A673 (cell line): ENCODE measurements around the gene TAF1L. TPM values are rescaled to one million over a fixed set of nuclear protein-coding genes. Genes with fewer than 3 reads are reported as not detected.

Experiments
- BruUV-seq: library from RNA; stranded (reverse); fragments of 400-500 nt; replicated peaks from 2 replicates; lab custom pipeline; 2021; lab: Mats Ljungman, UMichigan
- CTCF ChIA-PET: fragments of 300-600 bp; sonication (Branson Sonifier 250); formaldehyde crosslinking; loops from one replicate; lab custom pipeline; 2022; ENCODE audit warnings: antibody characterized with exemption; lab: Charles Lee
- POLR2A ChIA-PET: fragments of 300-600 bp; sonication (Branson Sonifier 250); formaldehyde crosslinking; loops from one replicate; lab custom pipeline; 2022; ENCODE audit warnings: antibody characterized with exemption; ENCODE audit not compliant: low non-redundant PET; lab: Charles Lee
- DNase-seq: peaks from one replicate; pipeline ENCODE4 v3.0.0-alpha.2; 2015; ENCODE audit warnings: low spot score
- H3K27ac ChIP-seq: fragments of 200-600 bp; sonication (generic); 2 replicates; pipeline ENCODE4 v1.5.1; 2016; ENCODE audit warnings: mixed run types, low read depth, mild to moderate bottlenecking, mixed read lengths, antibody characterized with exemption, low read length; ENCODE audit not compliant: poor library complexity, severe bottlenecking
- H3K27me3 ChIP-seq: fragments of 200-600 bp; sonication (generic); replicated peaks from 2 replicates; pipeline ENCODE4 v1.6.1; 2017; ENCODE audit warnings: mixed run types, low read depth, mild to moderate bottlenecking, mixed read lengths, antibody characterized with exemption, low read length; ENCODE audit not compliant: insufficient read depth, poor library complexity
- H3K36me3 ChIP-seq: fragments of 200-600 bp; sonication (generic); 2 replicates; pipeline ENCODE4 v1.6.1; 2016; ENCODE audit warnings: mixed run types, mild to moderate bottlenecking, mixed read lengths, antibody characterized with exemption, low read length; ENCODE audit not compliant: insufficient read depth, poor library complexity, severe bottlenecking
- H3K4me1 ChIP-seq: fragments of 200-600 bp; sonication (generic); 2 replicates; pipeline ENCODE4 v1.6.1; 2017; ENCODE audit warnings: mixed run types, mild to moderate bottlenecking, mixed read lengths, antibody characterized with exemption, low read length; ENCODE audit not compliant: insufficient read depth, poor library complexity, severe bottlenecking
- H3K4me3 ChIP-seq: fragments of 200-600 bp; sonication (generic); 2 replicates; pipeline ENCODE4 v1.5.1; 2016; ENCODE audit warnings: low read depth, mixed run types, mild to moderate bottlenecking, mixed read lengths, low read length; ENCODE audit not compliant: poor library complexity, severe bottlenecking
- H3K9me3 ChIP-seq: fragments of 200-600 bp; sonication (generic); 2 replicates; pipeline ENCODE4 v1.6.1; 2016; ENCODE audit warnings: mixed run types, low read depth, mild to moderate bottlenecking, mixed read lengths, antibody characterized with exemption, low read length; ENCODE audit not compliant: poor library complexity, severe bottlenecking
- EZH2 ChIP-seq: fragments of 200-600 bp; sonication (generic); IDR thresholded peaks from 2 replicates; pipeline ENCODE4 v1.6.1; 2017; ENCODE audit warnings: borderline replicate concordance, low read depth, mild to moderate bottlenecking, mixed read lengths, antibody characterized with exemption, low read length; ENCODE audit not compliant: poor library complexity, severe bottlenecking
- intact Hi-C: fragments of 100-400 bp; cut with micrococcal nuclease; formaldehyde crosslinking; loops from one replicate; pipeline ENCODE4 v1.10.0; 2022; ENCODE audit not compliant: unreplicated experiment
- total RNA-seq: library from RNA; stranded (reverse); gene quantifications from 2 replicates; pipeline ENCODE4 v1.2.3, GENCODE V29; 2021
- TF ChIP-seq, protein P1 (sequence below): fragments of 300-800, 200-600 bp; sonication (generic); conservative IDR thresholded peaks from 2 replicates; pipeline ENCODE4 v1.5.1; 2017; ENCODE audit warnings: low read depth, mild to moderate bottlenecking, antibody characterized with exemption, low read length, moderate library complexity, mixed read lengths

The TAF1L gene
- total RNA-seq, 1 experiment from 2014 or later, result not detected

- ChIA-PET POLR2A (no interaction called here), CTCF (interaction anchor here (0.6 to 4.5 kb wide), 10 partner anchors 24 to 519 kb away, joined by 3 to 79 read pairs (median 3); no protein-coding TSS in a partner anchor)
- H3K36me3 ChIP-seq, result no peaks in the 10 kb centered on the region
- H3K27me3 ChIP-seq, result no peaks in the 10 kb centered on the region
- H3K4me1 ChIP-seq, result no peaks in the 10 kb centered on the region
- H3K27ac ChIP-seq, result no peak overlapping the region
- TF ChIP-seq, protein P1, sequence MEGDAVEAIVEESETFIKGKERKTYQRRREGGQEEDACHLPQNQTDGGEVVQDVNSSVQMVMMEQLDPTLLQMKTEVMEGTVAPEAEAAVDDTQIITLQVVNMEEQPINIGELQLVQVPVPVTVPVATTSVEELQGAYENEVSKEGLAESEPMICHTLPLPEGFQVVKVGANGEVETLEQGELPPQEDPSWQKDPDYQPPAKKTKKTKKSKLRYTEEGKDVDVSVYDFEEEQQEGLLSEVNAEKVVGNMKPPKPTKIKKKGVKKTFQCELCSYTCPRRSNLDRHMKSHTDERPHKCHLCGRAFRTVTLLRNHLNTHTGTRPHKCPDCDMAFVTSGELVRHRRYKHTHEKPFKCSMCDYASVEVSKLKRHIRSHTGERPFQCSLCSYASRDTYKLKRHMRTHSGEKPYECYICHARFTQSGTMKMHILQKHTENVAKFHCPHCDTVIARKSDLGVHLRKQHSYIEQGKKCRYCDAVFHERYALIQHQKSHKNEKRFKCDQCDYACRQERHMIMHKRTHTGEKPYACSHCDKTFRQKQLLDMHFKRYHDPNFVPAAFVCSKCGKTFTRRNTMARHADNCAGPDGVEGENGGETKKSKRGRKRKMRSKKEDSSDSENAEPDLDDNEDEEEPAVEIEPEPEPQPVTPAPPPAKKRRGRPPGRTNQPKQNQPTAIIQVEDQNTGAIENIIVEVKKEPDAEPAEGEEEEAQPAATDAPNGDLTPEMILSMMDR, result peak; percentile 69
- TF ChIP-seq EZH2, result no peak
- no TSS peak for BruUV-seq
- peak; percentile 66 for DNase-seq
- no peak overlapping the region for H3K4me3 ChIP-seq
- intact Hi-C loops, result loop anchor here (1.0 to 10.0 kb wide), 2 partner anchors 387 to 643 kb away; no protein-coding TSS in a partner anchor
- no peaks in the 10 kb centered on the region for H3K9me3 ChIP-seq
Observed at GRCh38 chr9:32581512-32582143, 53.8 kb downstream of the TAF1L start.

- POLR2A ChIA-PET, result no interaction called here
- no peak overlapping the region for H3K27ac ChIP-seq
- no peak overlapping the region for H3K4me3 ChIP-seq
- H3K4me1 ChIP-seq, result no peaks in the 10 kb centered on the region
- CTCF ChIA-PET, result interaction anchor here (0.6 to 4.5 kb wide), 7 partner anchors 23 to 388 kb away, joined by 3 to 79 read pairs (median 3); no protein-coding TSS in a partner anchor
- TF ChIP-seq, protein P1, result no peak
- TF ChIP-seq EZH2, result no peak
- DNase-seq, result no peak
- no peaks in the 10 kb centered on the region for H3K36me3 ChIP-seq
- H3K27me3 ChIP-seq, result no peaks in the 10 kb centered on the region
- no peaks in the 10 kb centered on the region for H3K9me3 ChIP-seq
- BruUV-seq, result no TSS peak
- intact Hi-C loops, result loop anchor here (1.0 to 10.0 kb wide), 2 partner anchors 388 to 644 kb away; no protein-coding TSS in a partner anchor
Observed at GRCh38 chr9:32580631-32581300, 54.7 kb downstream of the TAF1L start.

GRCh38 chr9:32579706-32580331 lies 55.6 kb downstream of the TAF1L start:
- DNase-seq, result peak; percentile 61
- POLR2A ChIA-PET, result no interaction called here
- BruUV-seq, result no TSS peak

More at GRCh38 chr9:32579706-32580331, 55.6 kb downstream of the TAF1L start:
- H3K9me3 ChIP-seq, result no peaks in the 10 kb centered on the region
- no peak overlapping the region for H3K4me3 ChIP-seq
- intact Hi-C loops, result loop anchor here (1.0 to 10.0 kb wide), 3 partner anchors 55 to 645 kb away; partner anchors contain the start of gene RIGI
- no peaks in the 10 kb centered on the region for H3K36me3 ChIP-seq
- H3K4me1 ChIP-seq, result no peaks in the 10 kb centered on the region
- CTCF ChIA-PET, result interaction anchor here (0.6 to 4.5 kb wide), 5 partner anchors 29 to 389 kb away, joined by 3 to 79 read pairs (median 3); no protein-coding TSS in a partner anchor
- H3K27me3 ChIP-seq, result no peaks in the 10 kb centered on the region
- no peak for TF ChIP-seq EZH2
- TF ChIP-seq, protein P1, result peak; percentile 92
- no peak overlapping the region for H3K27ac ChIP-seq
